ENCODE measurements around the gene SLC4A5.

SLC4A5 gene

GRCh38 chr2:74252862-74253261 is 90.4 kb downstream of the SLC4A5 start:
- Histone ChIP-seq H3K27me3 (ENCODE audit: control insufficient read depth in 1 of 2, insufficient read depth in 2 of 2, low read length in 2 of 2) (no peaks in the 10 kb centered on the region), H3K4me1 (ENCODE audit: control insufficient read depth, insufficient read depth, low read length) (no peaks in the 10 kb centered on the region), H3K36me3 (ENCODE audit: control insufficient read depth in 2 of 2, insufficient read depth in 2 of 2, low read length in 2 of 2) (peaks cover 0 to under 1% of the 10 kb centered on the region in 2 donors), H3K9ac (ENCODE audit: low read length in 2 of 2) (no peak overlapping the region), H3K9me3 (ENCODE audit: control insufficient read depth in 2 of 2, low read length in 2 of 2) (no peaks in the 10 kb centered on the region), H3K4me3 (ENCODE audit: low read length in 2 of 2) (no peak overlapping the region), H3K27ac (ENCODE audit: low read length) (no peak overlapping the region)

- no peaks in the 10 kb centered on the region for H3K36me3 ChIP-seq (ENCODE audit: control insufficient read depth in 2 of 2, insufficient read depth in 2 of 2, low read length in 2 of 2)
- no peak overlapping the region for H3K9ac ChIP-seq (ENCODE audit: low read length in 2 of 2)
- H3K4me3 ChIP-seq (ENCODE audit: low read length in 2 of 2) = no peak overlapping the region
- no peaks in the 10 kb centered on the region for H3K9me3 ChIP-seq (ENCODE audit: control insufficient read depth in 2 of 2, low read length in 2 of 2)
- H3K4me1 ChIP-seq (ENCODE audit: control insufficient read depth, insufficient read depth, low read length) = no peaks in the 10 kb centered on the region
- H3K27ac ChIP-seq (ENCODE audit: low read length) = no peak overlapping the region
- H3K27me3 ChIP-seq (ENCODE audit: control insufficient read depth in 1 of 2, insufficient read depth in 2 of 2, low read length in 2 of 2) = no peaks in the 10 kb centered on the region
These were observed 91.2 kb downstream of the SLC4A5 start for GRCh38 chr2:74252036-74252435.

GRCh38 chr2:74250189-74250631 is 93.0 kb downstream of the SLC4A5 start:
- no peak overlapping the region for H3K9ac ChIP-seq (ENCODE audit: low read length in 2 of 2)
- no peak overlapping the region for H3K4me3 ChIP-seq (ENCODE audit: low read length in 2 of 2)
- no peak overlapping the region for H3K27ac ChIP-seq (ENCODE audit: low read length)
- no peaks in the 10 kb centered on the region for H3K9me3 ChIP-seq (ENCODE audit: control insufficient read depth in 2 of 2, low read length in 2 of 2)
- H3K4me1 ChIP-seq (ENCODE audit: control insufficient read depth, insufficient read depth, low read length) = no peaks in the 10 kb centered on the region
- H3K27me3 ChIP-seq (ENCODE audit: control insufficient read depth in 1 of 2, insufficient read depth in 2 of 2, low read length in 2 of 2) = no peaks in the 10 kb centered on the region
- H3K36me3 ChIP-seq (ENCODE audit: control insufficient read depth in 2 of 2, insufficient read depth in 2 of 2, low read length in 2 of 2) = no peaks in the 10 kb centered on the region

GRCh38 chr2:74249406-74250122 is 93.7 kb downstream of the SLC4A5 start:
- Histone ChIP-seq H3K4me3 (ENCODE audit: low read length in 2 of 2) (no peak overlapping the region), H3K9ac (ENCODE audit: low read length in 2 of 2) (no peak overlapping the region), H3K9me3 (ENCODE audit: control insufficient read depth in 2 of 2, low read length in 2 of 2) (no peaks in the 10 kb centered on the region), H3K36me3 (ENCODE audit: control insufficient read depth in 2 of 2, insufficient read depth in 2 of 2, low read length in 2 of 2) (no peaks in the 10 kb centered on the region), H3K27me3 (ENCODE audit: control insufficient read depth in 1 of 2, insufficient read depth in 2 of 2, low read length in 2 of 2) (no peaks in the 10 kb centered on the region), H3K27ac (ENCODE audit: low read length) (no peak overlapping the region), H3K4me1 (ENCODE audit: control insufficient read depth, insufficient read depth, low read length) (no peaks in the 10 kb centered on the region)

- no peaks in the 10 kb centered on the region for H3K4me1 ChIP-seq (ENCODE audit: control insufficient read depth, insufficient read depth, low read length)
- H3K27me3 ChIP-seq (ENCODE audit: control insufficient read depth in 1 of 2, insufficient read depth in 2 of 2, low read length in 2 of 2) = no peaks in the 10 kb centered on the region
- H3K9me3 ChIP-seq (ENCODE audit: control insufficient read depth in 2 of 2, low read length in 2 of 2) = no peaks in the 10 kb centered on the region
- H3K4me3 ChIP-seq (ENCODE audit: low read length in 2 of 2) = no peak overlapping the region
- H3K9ac ChIP-seq (ENCODE audit: low read length in 2 of 2) = no peak overlapping the region
- H3K36me3 ChIP-seq (ENCODE audit: control insufficient read depth in 2 of 2, insufficient read depth in 2 of 2, low read length in 2 of 2) = no peaks in the 10 kb centered on the region
- no peak overlapping the region for H3K27ac ChIP-seq (ENCODE audit: low read length)
These were observed 96.6 kb downstream of the SLC4A5 start for GRCh38 chr2:74246496-74247195.

- Histone ChIP-seq H3K9ac (ENCODE audit: low read length in 2 of 2) (no peak overlapping the region), H3K4me3 (ENCODE audit: low read length in 2 of 2) (no peak overlapping the region), H3K27me3 (ENCODE audit: control insufficient read depth in 1 of 2, insufficient read depth in 2 of 2, low read length in 2 of 2) (no peaks in the 10 kb centered on the region), H3K9me3 (ENCODE audit: control insufficient read depth in 2 of 2, low read length in 2 of 2) (no peaks in the 10 kb centered on the region), H3K36me3 (ENCODE audit: control insufficient read depth in 2 of 2, insufficient read depth in 2 of 2, low read length in 2 of 2) (no peaks in the 10 kb centered on the region), H3K4me1 (ENCODE audit: control insufficient read depth, insufficient read depth, low read length) (no peaks in the 10 kb centered on the region), H3K27ac (ENCODE audit: low read length) (no peak overlapping the region)
These were observed 98.9 kb downstream of the SLC4A5 start for GRCh38 chr2:74244286-74244685.

GRCh38 chr2:74242354-74243071 is 100.7 kb downstream of the SLC4A5 start:
- Histone ChIP-seq H3K9ac (ENCODE audit: low read length in 2 of 2) (no peak overlapping the region), H3K36me3 (ENCODE audit: control insufficient read depth in 2 of 2, insufficient read depth in 2 of 2, low read length in 2 of 2) (no peaks in the 10 kb centered on the region), H3K9me3 (ENCODE audit: control insufficient read depth in 2 of 2, low read length in 2 of 2) (no peaks in the 10 kb centered on the region), H3K4me3 (ENCODE audit: low read length in 2 of 2) (no peak overlapping the region), H3K27me3 (ENCODE audit: control insufficient read depth in 1 of 2, insufficient read depth in 2 of 2, low read length in 2 of 2) (no peaks in the 10 kb centered on the region), H3K27ac (ENCODE audit: low read length) (no peak overlapping the region), H3K4me1 (ENCODE audit: control insufficient read depth, insufficient read depth, low read length) (no peaks in the 10 kb centered on the region)

GRCh38 chr2:74239346-74239745 is 103.9 kb downstream of the SLC4A5 start:
- no peaks in the 10 kb centered on the region for H3K4me1 ChIP-seq (ENCODE audit: control insufficient read depth, insufficient read depth, low read length)
- no peaks in the 10 kb centered on the region for H3K9me3 ChIP-seq (ENCODE audit: control insufficient read depth in 2 of 2, low read length in 2 of 2)
- no peak overlapping the region for H3K4me3 ChIP-seq (ENCODE audit: low read length in 2 of 2)
- H3K27ac ChIP-seq (ENCODE audit: low read length) = no peak overlapping the region
- no peak overlapping the region for H3K9ac ChIP-seq (ENCODE audit: low read length in 2 of 2)
- H3K27me3 ChIP-seq (ENCODE audit: control insufficient read depth in 1 of 2, insufficient read depth in 2 of 2, low read length in 2 of 2) = no peaks in the 10 kb centered on the region
- no peaks in the 10 kb centered on the region for H3K36me3 ChIP-seq (ENCODE audit: control insufficient read depth in 2 of 2, insufficient read depth in 2 of 2, low read length in 2 of 2)

- Histone ChIP-seq H3K27me3 (ENCODE audit: control insufficient read depth in 1 of 2, insufficient read depth in 2 of 2, low read length in 2 of 2) (no peaks in the 10 kb centered on the region), H3K9ac (ENCODE audit: low read length in 2 of 2) (no peak overlapping the region), H3K9me3 (ENCODE audit: control insufficient read depth in 2 of 2, low read length in 2 of 2) (no peaks in the 10 kb centered on the region), H3K27ac (ENCODE audit: low read length) (no peak overlapping the region), H3K36me3 (ENCODE audit: control insufficient read depth in 2 of 2, insufficient read depth in 2 of 2, low read length in 2 of 2) (no peaks in the 10 kb centered on the region), H3K4me1 (ENCODE audit: control insufficient read depth, insufficient read depth, low read length) (no peaks in the 10 kb centered on the region), H3K4me3 (ENCODE audit: low read length in 2 of 2) (no peak overlapping the region)
These were observed 104.3 kb downstream of the SLC4A5 start for GRCh38 chr2:74238879-74239278.

- H3K4me1 ChIP-seq (ENCODE audit: control insufficient read depth, insufficient read depth, low read length) = no peaks in the 10 kb centered on the region
- no peak overlapping the region for H3K27ac ChIP-seq (ENCODE audit: low read length)
- H3K27me3 ChIP-seq (ENCODE audit: control insufficient read depth in 1 of 2, insufficient read depth in 2 of 2, low read length in 2 of 2) = no peaks in the 10 kb centered on the region
- no peaks in the 10 kb centered on the region for H3K36me3 ChIP-seq (ENCODE audit: control insufficient read depth in 2 of 2, insufficient read depth in 2 of 2, low read length in 2 of 2)
- no peaks in the 10 kb centered on the region for H3K9me3 ChIP-seq (ENCODE audit: control insufficient read depth in 2 of 2, low read length in 2 of 2)
- H3K9ac ChIP-seq (ENCODE audit: low read length in 2 of 2) = no peak overlapping the region
- H3K4me3 ChIP-seq (ENCODE audit: low read length in 2 of 2) = no peak overlapping the region
These were observed 108.2 kb downstream of the SLC4A5 start for GRCh38 chr2:74235041-74235440.
